IMR-90 (cell line): ENCODE results near the gene RAVER2. TPM values are rescaled to one million over a fixed set of nuclear protein-coding genes. Genes with fewer than 3 reads are reported as not detected.

Experiments used
- ATAC-seq: fragments of 200-7000 bp; cut with Tn5 transposase; 2 replicates; pipeline ENCODE4 v1.9.1; 2020; ENCODE audit warnings: low read depth, mild to moderate bottlenecking, moderate library complexity
- BruUV-seq: library from RNA; stranded (reverse); fragments of 400-500 nt; replicated peaks from 2 replicates; lab custom pipeline; 2021; lab: Mats Ljungman, UMichigan
- CTCF ChIA-PET: fragments of 300-600 bp; formaldehyde crosslinking; extraction: SDS; loops from one replicate; lab custom pipeline; 2021; ENCODE audit warnings: antibody characterized with exemption; lab: Yijun Ruan, JAX
- POLR2A ChIA-PET: fragments of 300-600 bp; sonication (Branson Sonifier 250); formaldehyde crosslinking; loops from one replicate; lab custom pipeline; 2022; ENCODE audit warnings: antibody characterized with exemption; ENCODE audit not compliant: unreplicated experiment; lab: Charles Lee
- DNase-seq: peaks from one replicate; pipeline ENCODE4 v3.0.0; 2013
- H2AFZ ChIP-seq: replicated peaks from 2 replicates; pipeline ENCODE3; 2013; ENCODE audit warnings: low read length, mild to moderate bottlenecking; ENCODE audit not compliant: poor library complexity
- H2AK5ac ChIP-seq: 2 replicates; pipeline ENCODE4 v1.6.1; 2013; ENCODE audit warnings: low read depth, low read length, inconsistent platforms
- H2AK9ac ChIP-seq: replicated peaks from 2 replicates; pipeline ENCODE3; 2013; ENCODE audit warnings: mild to moderate bottlenecking, low read depth, low read length, moderate library complexity; ENCODE audit not compliant: poor library complexity
- H2BK120ac ChIP-seq: 2 replicates; pipeline ENCODE4 v1.6.1; 2013; ENCODE audit warnings: low read depth, low read length, inconsistent platforms
- H2BK15ac ChIP-seq: 3 replicates; pipeline ENCODE4 v1.6.1; 2013; ENCODE audit warnings: low read depth, low read length, inconsistent platforms
- H2BK20ac ChIP-seq: 2 replicates; pipeline ENCODE4 v1.6.1; 2013; ENCODE audit warnings: low read depth, mild to moderate bottlenecking, inconsistent platforms, low read length, moderate library complexity
- H2BK5ac ChIP-seq: 2 replicates; pipeline ENCODE4 v1.6.1; 2013; ENCODE audit warnings: mild to moderate bottlenecking, low read depth, low read length, inconsistent platforms; ENCODE audit not compliant: poor library complexity, severe bottlenecking
- H3K14ac ChIP-seq: replicated peaks from 2 replicates; pipeline ENCODE4 v1.6.1; 2013; ENCODE audit warnings: low read depth, low read length, inconsistent platforms
- H3K18ac ChIP-seq: 2 replicates; pipeline ENCODE4 v1.6.1; 2013; ENCODE audit warnings: low read depth, low read length, control low read depth
- H3K23ac ChIP-seq: 2 replicates; pipeline ENCODE4 v1.6.1; 2013; ENCODE audit warnings: low read depth, low read length, inconsistent platforms
- H3K27ac ChIP-seq: 2 replicates; pipeline ENCODE4 v1.5.1; 2013; ENCODE audit warnings: mild to moderate bottlenecking, control low read depth, low read length; ENCODE audit not compliant: insufficient read depth
- H3K27me3 ChIP-seq: 2 replicates; pipeline ENCODE4 v1.6.1; 2013; ENCODE audit warnings: low read length; ENCODE audit not compliant: control insufficient read depth, insufficient read depth
- H3K36me3 ChIP-seq: 2 replicates; pipeline ENCODE4 v1.6.1; 2013; ENCODE audit warnings: low read length, mixed read lengths; ENCODE audit not compliant: control insufficient read depth, insufficient read depth
- H3K4ac ChIP-seq: 2 replicates; pipeline ENCODE4 v1.6.1; 2013; ENCODE audit warnings: low read depth, low read length, inconsistent platforms
- H3K4me1 ChIP-seq: 2 replicates; pipeline ENCODE4 v1.6.1; 2013; ENCODE audit warnings: low read length, mixed read lengths; ENCODE audit not compliant: control insufficient read depth, insufficient read depth
- H3K4me2 ChIP-seq: 2 replicates; pipeline ENCODE4 v1.6.1; 2013; ENCODE audit warnings: low read depth, mild to moderate bottlenecking, control low read depth, low read length, moderate library complexity
- H3K4me3 ChIP-seq: 2 replicates; pipeline ENCODE4 v1.5.1; 2013; ENCODE audit warnings: low read depth, mild to moderate bottlenecking, control low read depth, low read length, moderate library complexity; ENCODE audit not compliant: insufficient read depth
- H3K56ac ChIP-seq: 2 replicates; pipeline ENCODE4 v1.6.1; 2013; ENCODE audit warnings: low read length, inconsistent platforms; ENCODE audit not compliant: insufficient read depth; ENCODE audit errors: extremely low read depth
- H3K79me1 ChIP-seq, 2 experiments: 2 replicates each; pipeline ENCODE4 v1.6.1; 2013; ENCODE audit warnings: low read length in 2 of 2, inconsistent platforms in 1 of 2, low read depth in 1 of 2
- H3K9ac ChIP-seq: 2 replicates; pipeline ENCODE4 v1.6.1; 2013; ENCODE audit warnings: low read depth, low read length, control low read depth
- H3K9me1 ChIP-seq: 2 replicates; pipeline ENCODE4 v1.6.1; 2013; ENCODE audit warnings: low read length, inconsistent platforms; ENCODE audit not compliant: insufficient read depth
- H3K9me3 ChIP-seq: 2 replicates; pipeline ENCODE4 v1.6.1; 2013; ENCODE audit warnings: low read length; ENCODE audit not compliant: control insufficient read depth, insufficient read depth
- H4K20me1 ChIP-seq: 2 replicates; pipeline ENCODE4 v1.6.1; 2013; ENCODE audit warnings: low read length, inconsistent platforms; ENCODE audit not compliant: insufficient read depth
- H4K5ac ChIP-seq: 2 replicates; pipeline ENCODE4 v1.6.1; 2013; ENCODE audit warnings: mild to moderate bottlenecking, low read depth, low read length, control low read depth
- H4K8ac ChIP-seq, 2 experiments: 2 replicates each; pipeline ENCODE4 v1.6.1; 2013; ENCODE audit warnings: low read depth in 2 of 2, low read length in 2 of 2, control low read depth in 1 of 2, inconsistent platforms in 1 of 2
- H4K91ac ChIP-seq: 2 replicates; pipeline ENCODE4 v1.6.1; 2013; ENCODE audit warnings: low read depth, low read length, inconsistent platforms; ENCODE audit not compliant: insufficient read depth
- BHLHE40 ChIP-seq: fragments of 150-350 bp; IDR thresholded peaks from 2 replicates; pipeline ENCODE4 v1.6.1; 2016; ENCODE audit warnings: mild to moderate bottlenecking, low read depth, low read length
- CEBPB ChIP-seq: IDR thresholded peaks from 2 replicates; pipeline ENCODE4 v1.6.1; 2012; ENCODE audit warnings: low read depth, low read length, improper control_type of control experiment
- FOS ChIP-seq: fragments of 150-350 bp; IDR thresholded peaks from 2 replicates; pipeline ENCODE4 v1.6.1; 2016; ENCODE audit warnings: low read depth, low read length
- MAFK ChIP-seq: IDR thresholded peaks from 2 replicates; pipeline ENCODE4 v1.6.1; 2012; ENCODE audit warnings: low read depth, low read length, improper control_type of control experiment
- MXI1 ChIP-seq: IDR thresholded peaks from 2 replicates; pipeline ENCODE4 v1.6.1; 2012; ENCODE audit warnings: low read depth, mild to moderate bottlenecking, low read length, moderate library complexity, borderline replicate concordance
- NFE2L2 ChIP-seq: fragments of 150-350 bp; IDR thresholded peaks from 2 replicates; pipeline ENCODE4 v1.6.1; 2016; ENCODE audit warnings: low read depth, mild to moderate bottlenecking, low read length
- POLR2A ChIP-seq: IDR thresholded peaks from 2 replicates; pipeline ENCODE4 v1.6.1; 2012; ENCODE audit warnings: mild to moderate bottlenecking, low read depth, low read length
- RCOR1 ChIP-seq: IDR thresholded peaks from 2 replicates; pipeline ENCODE4 v1.6.1; 2012; ENCODE audit warnings: mild to moderate bottlenecking, low read length, improper control_type of control experiment; ENCODE audit not compliant: insufficient replicate concordance
- SMC3 ChIP-seq: fragments of 150-350 bp; IDR thresholded peaks from 2 replicates; pipeline ENCODE4 v1.6.1; 2016; ENCODE audit warnings: low read depth, mild to moderate bottlenecking, antibody characterized with exemption, low read length, moderate library complexity
- WGBS, 2 experiments: methylation state at CpG; one replicate each; pipeline versions ENCODE4 v1.1.5 to v1.1.7; 2013; ENCODE audit warnings: missing lambda C conversion rate in 2 of 2; ENCODE audit not compliant: insufficient read length in 1 of 2; ENCODE audit errors: extremely low coverage in 2 of 2; 5-methylcytosine and 5-hydroxymethylcytosine counted together
- dilution Hi-C: fragments of 300-500 bp; cut with HindIII; formaldehyde crosslinking; loops from one replicate; pipeline ENCODE4 v1.14.3; 2018; ENCODE audit warnings: low sequenced_read_pairs; ENCODE audit not compliant: unreplicated experiment
- in situ Hi-C: fragments of 300-500 bp; cut with MboI; formaldehyde crosslinking; loops from 3 replicates; pipeline ENCODE4 v1.14.3; 2019; ENCODE audit warnings: low sequenced_read_pairs, inconsistent platforms, mixed read lengths
- intact Hi-C: fragments of 100-400 bp; cut with micrococcal nuclease; formaldehyde crosslinking; loops from 2 replicates; pipeline ENCODE4 v1.10.0; 2022
- polyA plus RNA-seq, 3 experiments: library from polyadenylated mRNA; depleted of rRNA; stranded (reverse); fragments of >200 nt; gene quantifications; 2 replicates each; pipeline ENCODE4 v1.2.3, GENCODE V29; 2012; ENCODE audit warnings: low replicate concordance in 1 of 3
- total RNA-seq: library from RNA; depleted of rRNA; stranded (reverse); fragments of >200 nt; gene quantifications from 2 replicates; pipeline ENCODE4 v1.2.3, GENCODE V29; 2012
- TF ChIP-seq, protein P1 (sequence below): fragments of 150-350 bp; IDR thresholded peaks from 2 replicates; pipeline ENCODE4 v1.6.1; 2017; ENCODE audit warnings: mild to moderate bottlenecking, antibody characterized with exemption, low read length, low read depth
- TF ChIP-seq, protein P2 (sequence below): fragments of 150-350 bp; IDR thresholded peaks from 2 replicates; pipeline ENCODE4 v1.6.1; 2016; ENCODE audit warnings: low read depth, mild to moderate bottlenecking, low read length, moderate library complexity, borderline replicate concordance

Gene RAVER2
- total and polyA plus RNA-seq, 2 of the 4 experiments (the other 2 are of a cell fraction), result 3.7 to 6.1 TPM

DNA sequence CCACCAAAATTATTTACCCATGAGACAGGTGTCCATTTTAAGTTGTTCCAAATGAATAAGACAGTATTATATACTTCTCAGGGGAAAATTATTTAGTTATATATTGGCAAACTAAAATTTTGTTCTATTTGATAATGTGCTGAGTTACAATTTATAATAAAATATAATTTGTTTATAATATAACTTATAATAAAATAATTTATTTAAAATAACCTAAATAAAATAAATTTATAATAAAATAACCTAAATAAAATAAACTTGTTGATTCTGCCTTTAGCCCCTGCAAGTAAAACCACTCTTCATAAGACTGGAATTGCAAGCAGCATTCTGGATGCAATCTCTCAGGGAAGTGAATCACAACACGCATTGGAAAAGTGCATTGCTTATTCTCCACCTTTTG, 69.6 kb downstream of the RAVER2 start:
- no TSS peak for BruUV-seq
- no peak for DNase-seq
- no peaks in the 10 kb centered on the region for H3K9me3 ChIP-seq
- no peak overlapping the region for H3K4me2 ChIP-seq
- no peaks in the 10 kb centered on the region for H3K36me3 ChIP-seq
- H2AK5ac ChIP-seq, result no peak overlapping the region
- H3K9ac ChIP-seq, result no peak overlapping the region
- H4K20me1 ChIP-seq, result no peaks in the 10 kb centered on the region
- no CpG with 5 or more reads among the region's 1 CpG for WGBS, 2 experiments
- no peak overlapping the region for H2BK20ac ChIP-seq
- no peak overlapping the region for H3K56ac ChIP-seq
- CTCF ChIA-PET, result no interaction called here
- H2AK9ac ChIP-seq, result no peak overlapping the region
- no peak overlapping the region for H3K14ac ChIP-seq
- no peak overlapping the region for H4K5ac ChIP-seq
- H3K4me1 ChIP-seq, result no peaks in the 10 kb centered on the region
- no peak overlapping the region for H3K18ac ChIP-seq
- POLR2A ChIA-PET, result no interaction called here
- no peak overlapping the region for H3K23ac ChIP-seq
- no peaks in the 10 kb centered on the region for H3K27me3 ChIP-seq
- no peak for ATAC-seq
- H2BK5ac ChIP-seq, result no peak overlapping the region
- H3K4me3 ChIP-seq, result no peak overlapping the region
- H3K4ac ChIP-seq, result no peak overlapping the region
- H4K91ac ChIP-seq, result no peak overlapping the region
- no peak overlapping the region for H3K27ac ChIP-seq
- no peak overlapping the region for H2BK15ac ChIP-seq
- H3K9me1 ChIP-seq, result no peaks in the 10 kb centered on the region
- no peaks in the 10 kb centered on the region for H3K79me1 ChIP-seq
- TF ChIP-seq, protein P1, sequence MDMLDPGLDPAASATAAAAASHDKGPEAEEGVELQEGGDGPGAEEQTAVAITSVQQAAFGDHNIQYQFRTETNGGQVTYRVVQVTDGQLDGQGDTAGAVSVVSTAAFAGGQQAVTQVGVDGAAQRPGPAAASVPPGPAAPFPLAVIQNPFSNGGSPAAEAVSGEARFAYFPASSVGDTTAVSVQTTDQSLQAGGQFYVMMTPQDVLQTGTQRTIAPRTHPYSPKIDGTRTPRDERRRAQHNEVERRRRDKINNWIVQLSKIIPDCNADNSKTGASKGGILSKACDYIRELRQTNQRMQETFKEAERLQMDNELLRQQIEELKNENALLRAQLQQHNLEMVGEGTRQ, result no peak
- TF ChIP-seq, protein P2, sequence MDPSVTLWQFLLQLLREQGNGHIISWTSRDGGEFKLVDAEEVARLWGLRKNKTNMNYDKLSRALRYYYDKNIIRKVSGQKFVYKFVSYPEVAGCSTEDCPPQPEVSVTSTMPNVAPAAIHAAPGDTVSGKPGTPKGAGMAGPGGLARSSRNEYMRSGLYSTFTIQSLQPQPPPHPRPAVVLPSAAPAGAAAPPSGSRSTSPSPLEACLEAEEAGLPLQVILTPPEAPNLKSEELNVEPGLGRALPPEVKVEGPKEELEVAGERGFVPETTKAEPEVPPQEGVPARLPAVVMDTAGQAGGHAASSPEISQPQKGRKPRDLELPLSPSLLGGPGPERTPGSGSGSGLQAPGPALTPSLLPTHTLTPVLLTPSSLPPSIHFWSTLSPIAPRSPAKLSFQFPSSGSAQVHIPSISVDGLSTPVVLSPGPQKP, result no peak
- no peak for TF ChIP-seq MXI1
- TF ChIP-seq FOS, result no peak
- TF ChIP-seq NFE2L2, result no peak
- no peak for TF ChIP-seq RCOR1
- no peak for TF ChIP-seq BHLHE40
- no peak for TF ChIP-seq MAFK
- no peak for TF ChIP-seq POLR2A
- no peak for TF ChIP-seq SMC3
- TF ChIP-seq CEBPB, result no peak
- dilution Hi-C loops, result no loop called here
- H2AFZ ChIP-seq, result no peak overlapping the region
- no peak overlapping the region for H2BK120ac ChIP-seq
- intact Hi-C loops, result no loop called here
- H4K8ac ChIP-seq, result no peak overlapping the region
- in situ Hi-C loops, result no loop called here
